ENCODE results near the gene CDC42SE1.
"Not testable (repeated sequence)": the region's sequence is repeated elsewhere in the genome, so short reads cannot be mapped to it uniquely, and the experiment has no call there.

Gene CDC42SE1, protein sequence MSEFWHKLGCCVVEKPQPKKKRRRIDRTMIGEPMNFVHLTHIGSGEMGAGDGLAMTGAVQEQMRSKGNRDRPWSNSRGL

DNA sequence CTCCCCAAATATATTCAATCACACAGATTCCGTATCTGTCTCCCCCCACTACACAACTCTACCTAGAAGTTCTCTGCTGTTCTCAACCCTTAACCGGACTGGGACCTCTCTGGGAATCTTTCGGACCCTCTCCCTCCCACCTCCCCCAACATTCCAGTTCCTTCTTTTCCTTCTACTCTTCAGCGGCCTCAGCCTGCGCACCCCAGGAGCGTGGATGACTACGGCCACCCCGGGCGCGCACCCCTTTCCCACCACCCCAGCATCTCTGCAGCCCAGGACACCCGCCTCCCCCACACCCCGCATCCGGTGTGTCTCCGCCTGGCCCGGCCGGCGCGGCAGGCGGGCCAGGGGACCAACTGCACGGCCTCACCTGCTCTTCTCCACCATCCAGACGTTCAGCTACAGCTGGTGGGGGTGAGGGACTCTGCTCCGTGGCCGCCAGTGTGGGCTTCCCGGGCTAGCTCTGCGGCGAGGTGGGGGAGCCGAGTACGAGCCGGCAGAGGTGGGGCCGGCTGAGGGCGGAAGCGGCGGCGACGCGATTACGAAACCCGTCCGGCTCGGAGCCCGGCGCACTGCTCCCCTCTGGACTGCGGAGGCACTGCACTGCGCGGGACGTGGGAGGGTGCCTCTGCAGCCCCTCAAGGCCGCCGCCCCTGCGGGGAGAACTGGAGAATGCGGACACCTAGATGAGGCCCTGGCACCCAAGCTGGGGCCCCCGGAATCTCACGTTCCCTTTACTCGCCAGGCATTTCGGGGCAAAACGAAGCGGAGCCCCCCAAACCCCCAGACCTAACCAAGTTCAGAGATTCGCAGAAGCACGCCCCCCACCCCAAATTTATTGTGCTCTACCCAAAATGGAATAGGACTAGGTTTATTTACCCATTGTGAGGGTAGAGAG lies at the start of gene CDC42SE1:
TSS of gene CDC42SE1 (minus strand) at position 514 of the 898 bp plus-strand sequence. CDS start 3,892 bp downstream, outside the sequence.
- H3K4me3 ChIP-seq (ENCODE audit: low read depth, low read length) = peak within 1 kb of the TSS; percentile 86
- TF ChIP-seq, protein P1, sequence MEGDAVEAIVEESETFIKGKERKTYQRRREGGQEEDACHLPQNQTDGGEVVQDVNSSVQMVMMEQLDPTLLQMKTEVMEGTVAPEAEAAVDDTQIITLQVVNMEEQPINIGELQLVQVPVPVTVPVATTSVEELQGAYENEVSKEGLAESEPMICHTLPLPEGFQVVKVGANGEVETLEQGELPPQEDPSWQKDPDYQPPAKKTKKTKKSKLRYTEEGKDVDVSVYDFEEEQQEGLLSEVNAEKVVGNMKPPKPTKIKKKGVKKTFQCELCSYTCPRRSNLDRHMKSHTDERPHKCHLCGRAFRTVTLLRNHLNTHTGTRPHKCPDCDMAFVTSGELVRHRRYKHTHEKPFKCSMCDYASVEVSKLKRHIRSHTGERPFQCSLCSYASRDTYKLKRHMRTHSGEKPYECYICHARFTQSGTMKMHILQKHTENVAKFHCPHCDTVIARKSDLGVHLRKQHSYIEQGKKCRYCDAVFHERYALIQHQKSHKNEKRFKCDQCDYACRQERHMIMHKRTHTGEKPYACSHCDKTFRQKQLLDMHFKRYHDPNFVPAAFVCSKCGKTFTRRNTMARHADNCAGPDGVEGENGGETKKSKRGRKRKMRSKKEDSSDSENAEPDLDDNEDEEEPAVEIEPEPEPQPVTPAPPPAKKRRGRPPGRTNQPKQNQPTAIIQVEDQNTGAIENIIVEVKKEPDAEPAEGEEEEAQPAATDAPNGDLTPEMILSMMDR (IDR thresholded peaks at IDR 0.05; ENCODE audit: low read depth, low read length) = peak; percentile 82
- in situ Hi-C loops (cut with HindIII; ENCODE audit: low sequenced_read_pairs) = no loop called here
- peak; percentile 83 for DNase-seq (ENCODE audit: low read depth, low spot score)

DNA sequence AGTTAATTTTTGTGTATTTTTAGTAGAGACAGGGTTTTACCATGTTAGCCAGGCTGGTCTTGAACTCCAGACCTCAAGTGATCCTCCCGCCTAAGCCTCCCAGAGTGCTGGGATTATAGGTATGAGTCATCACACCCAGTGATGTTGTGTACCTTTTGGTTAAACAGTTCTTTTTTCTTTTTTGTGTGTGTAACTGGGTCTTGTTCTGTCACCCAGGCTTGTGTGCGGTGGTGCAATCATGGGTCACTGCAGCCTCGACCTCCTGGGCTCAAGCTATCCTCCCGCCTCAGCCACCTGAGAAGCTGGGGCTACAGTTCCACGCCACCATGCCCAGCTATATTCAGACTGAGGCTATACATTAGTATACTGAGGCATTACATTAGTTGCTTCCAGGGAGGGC lies 48.9 kb upstream of the CDC42SE1 start:
- TF ChIP-seq, protein P1 (IDR thresholded peaks at IDR 0.05; ENCODE audit: low read depth, low read length) = no peak
- DNase-seq (ENCODE audit: low read depth, low spot score) = no peak
- no peak overlapping the region for H3K4me3 ChIP-seq (ENCODE audit: low read depth, low read length)
- in situ Hi-C loops (cut with HindIII; ENCODE audit: low sequenced_read_pairs) = no loop called here

DNA sequence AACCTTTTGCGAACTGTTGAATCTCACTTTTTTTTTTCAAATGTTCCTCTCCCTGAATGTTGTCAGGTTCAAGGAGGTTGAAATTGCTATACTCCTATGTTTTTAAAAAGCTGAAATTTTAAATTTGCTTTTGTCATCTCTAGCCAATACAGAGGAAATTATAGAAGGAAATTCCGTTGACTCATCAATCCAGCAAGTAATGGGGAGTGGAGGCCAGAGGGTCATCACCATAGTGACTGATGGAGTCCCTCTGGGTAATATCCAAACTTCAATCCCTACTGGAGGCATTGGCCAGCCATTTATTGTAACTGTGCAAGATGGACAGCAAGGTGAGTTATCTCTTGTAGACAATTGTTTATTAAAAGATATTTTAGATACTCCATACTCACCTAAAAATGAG lies 47.5 kb upstream of the CDC42SE1 start:
- H3K4me3 ChIP-seq (ENCODE audit: low read depth, low read length) = no peak overlapping the region
- in situ Hi-C loops (cut with HindIII; ENCODE audit: low sequenced_read_pairs) = no loop called here
- peak; percentile 52 for DNase-seq (ENCODE audit: low read depth, low spot score)
- TF ChIP-seq, protein P1 (IDR thresholded peaks at IDR 0.05; ENCODE audit: low read depth, low read length) = no peak

GRCh38 chr1:151104630-151105029 lies 45.2 kb upstream of the CDC42SE1 start:
- no peak for DNase-seq (ENCODE audit: low read depth, low spot score)
- TF ChIP-seq, protein P1 (IDR thresholded peaks at IDR 0.05; ENCODE audit: low read depth, low read length) = no peak
- no peak overlapping the region for H3K4me3 ChIP-seq (ENCODE audit: low read depth, low read length)
- in situ Hi-C loops (cut with HindIII; ENCODE audit: low sequenced_read_pairs) = no loop called here

DNA sequence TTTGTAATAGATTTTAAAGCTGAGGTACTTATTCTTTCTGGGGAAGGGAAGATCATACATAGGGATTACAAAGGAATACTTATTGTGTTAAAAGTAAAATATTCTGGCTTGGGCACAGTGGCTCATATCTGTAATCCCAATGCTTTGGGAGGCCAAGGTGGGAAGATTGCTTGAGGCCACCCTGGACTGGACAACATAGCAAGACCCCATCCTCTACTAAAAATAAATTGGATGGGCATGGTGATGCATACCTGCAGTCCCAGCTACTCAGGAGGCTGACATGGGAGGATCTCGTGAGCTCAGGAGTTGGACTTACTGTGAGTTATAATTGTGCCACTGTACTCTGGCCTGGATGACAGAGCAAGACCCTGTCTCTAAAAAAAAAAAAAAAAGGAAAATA lies 38.7 kb upstream of the CDC42SE1 start:
- no peak for DNase-seq (ENCODE audit: low read depth, low spot score)
- H3K4me3 ChIP-seq (ENCODE audit: low read depth, low read length) = no peak overlapping the region
- in situ Hi-C loops (cut with HindIII; ENCODE audit: low sequenced_read_pairs) = no loop called here
- TF ChIP-seq, protein P1 (IDR thresholded peaks at IDR 0.05; ENCODE audit: low read depth, low read length) = no peak

DNA sequence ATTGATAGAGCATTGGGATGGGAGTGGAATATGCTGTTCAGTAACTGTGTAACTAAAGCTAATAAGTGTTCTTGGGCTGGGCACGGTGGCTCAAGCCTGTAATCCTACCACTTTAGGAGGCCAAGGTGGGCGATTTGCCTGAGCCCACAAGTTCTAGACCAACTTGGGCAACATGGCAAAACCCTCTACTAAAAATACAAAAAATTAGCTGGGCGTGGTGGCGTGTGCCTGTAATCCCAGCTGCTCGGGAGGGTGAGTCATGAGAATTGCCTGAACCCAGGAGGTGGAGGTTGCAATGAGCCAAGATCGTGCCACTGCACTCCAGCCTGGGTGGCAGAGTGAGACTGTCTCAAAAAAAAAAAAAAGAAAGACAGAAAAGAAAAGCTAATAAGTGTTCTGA lies 38.0 kb upstream of the CDC42SE1 start:
- in situ Hi-C loops (cut with HindIII; ENCODE audit: low sequenced_read_pairs); DNase-seq (ENCODE audit: low read depth, low spot score); H3K4me3 ChIP-seq (ENCODE audit: low read depth, low read length): not testable (repeated sequence)

GRCh38 chr1:151085953-151086559 lies 26.6 kb upstream of the CDC42SE1 start:
- TF ChIP-seq, protein P1 (IDR thresholded peaks at IDR 0.05; ENCODE audit: low read depth, low read length) = no peak
- DNase-seq (ENCODE audit: low read depth, low spot score) = no peak
- no peak overlapping the region for H3K4me3 ChIP-seq (ENCODE audit: low read depth, low read length)
- in situ Hi-C loops (cut with HindIII; ENCODE audit: low sequenced_read_pairs) = no loop called here

Data from astrocyte of the spinal cord (primary cell).